OCI-LY1 (cell line): ENCODE measurements around the gene DMC1.

Experiments
- H2AFZ ChIP-seq: fragments of 200-600 bp; sonication (generic), shearing (Covaris generic); 2 replicates; pipeline ENCODE4 v1.6.0; 2014; ENCODE audit warnings: antibody characterized with exemption, mild to moderate bottlenecking, low read length
- H3F3A ChIP-seq: fragments of 200-600 bp; sonication (generic), shearing (Covaris generic); 2 replicates; pipeline ENCODE4 v1.6.0; 2014; ENCODE audit warnings: mild to moderate bottlenecking, antibody characterized with exemption, low read length, moderate library complexity; ENCODE audit not compliant: insufficient read depth
- H3K27ac ChIP-seq: fragments of 200-600 bp; sonication (generic); 2 replicates; pipeline ENCODE4 v1.5.1; 2014; ENCODE audit warnings: low read length, mixed run types, mild to moderate bottlenecking, low read depth; ENCODE audit not compliant: poor library complexity, severe bottlenecking
- H3K27me3 ChIP-seq: fragments of 200-600 bp; sonication (generic); 2 replicates; pipeline ENCODE4 v1.6.0; 2014; ENCODE audit warnings: antibody characterized with exemption, mild to moderate bottlenecking, low read length, moderate library complexity; ENCODE audit not compliant: insufficient read depth
- H3K36me3 ChIP-seq: fragments of 200-600 bp; sonication (generic); 2 replicates; pipeline ENCODE4 v1.6.1; 2014; ENCODE audit warnings: mild to moderate bottlenecking, antibody characterized with exemption, low read length, moderate library complexity, mixed read lengths; ENCODE audit not compliant: insufficient read depth
- H3K4me1 ChIP-seq: fragments of 200-600 bp; sonication (generic); 2 replicates; pipeline ENCODE4 v1.5.1; 2014; ENCODE audit warnings: mild to moderate bottlenecking, low read length, moderate library complexity; ENCODE audit not compliant: insufficient read depth, severe bottlenecking
- H3K4me2 ChIP-seq: fragments of 200-600 bp; sonication (generic), shearing (Covaris generic); 2 replicates; pipeline ENCODE4 v1.6.1; 2014; ENCODE audit warnings: low read length
- H3K4me3 ChIP-seq: fragments of 200-600 bp; sonication (generic); 2 replicates; pipeline ENCODE4 v1.5.1; 2014; ENCODE audit warnings: low read length, low read depth, mild to moderate bottlenecking, mixed read lengths; ENCODE audit not compliant: poor library complexity, severe bottlenecking
- H3K79me2 ChIP-seq: fragments of 200-600 bp; shearing (Covaris generic); 2 replicates; pipeline ENCODE4 v1.6.1; 2016; ENCODE audit warnings: mixed run types, low read length, mixed read lengths; ENCODE audit not compliant: insufficient read depth
- H3K9ac ChIP-seq: fragments of 200-600 bp; sonication (generic), shearing (Covaris generic); 2 replicates; pipeline ENCODE4 v1.6.1; 2014; ENCODE audit warnings: mild to moderate bottlenecking, low read length, mixed read lengths
- H3K9me2 ChIP-seq: fragments of 200-600 bp; sonication (generic), shearing (Covaris generic); 2 replicates; pipeline ENCODE4 v1.6.1; 2014; ENCODE audit warnings: low read depth, mild to moderate bottlenecking, low read length, mixed read lengths
- H3K9me3 ChIP-seq: fragments of 200-600 bp; shearing (Covaris generic); 2 replicates; pipeline ENCODE4 v1.6.1; 2014; ENCODE audit warnings: low read length, mixed read lengths
- H4K20me1 ChIP-seq: fragments of 200-600 bp; sonication (generic), shearing (Covaris generic); 2 replicates; pipeline ENCODE4 v1.6.0; 2016; ENCODE audit warnings: mild to moderate bottlenecking, low read length; ENCODE audit not compliant: insufficient read depth
- EZH2 ChIP-seq: fragments of 200-600 bp; sonication (generic), shearing (Covaris generic); IDR thresholded peaks from 2 replicates; pipeline ENCODE4 v1.8.0; 2017; ENCODE audit warnings: borderline replicate concordance, mixed run types, mild to moderate bottlenecking, antibody characterized with exemption, low read length, moderate library complexity, mixed read lengths
- TF ChIP-seq, protein P1 (sequence below): fragments of 200-600 bp; sonication (generic), shearing (Covaris generic); IDR thresholded peaks from 2 replicates; pipeline ENCODE4 v1.5.1; 2017; ENCODE audit warnings: mild to moderate bottlenecking, antibody characterized with exemption, low read length, moderate library complexity, mixed read lengths

DMC1 gene

DNA sequence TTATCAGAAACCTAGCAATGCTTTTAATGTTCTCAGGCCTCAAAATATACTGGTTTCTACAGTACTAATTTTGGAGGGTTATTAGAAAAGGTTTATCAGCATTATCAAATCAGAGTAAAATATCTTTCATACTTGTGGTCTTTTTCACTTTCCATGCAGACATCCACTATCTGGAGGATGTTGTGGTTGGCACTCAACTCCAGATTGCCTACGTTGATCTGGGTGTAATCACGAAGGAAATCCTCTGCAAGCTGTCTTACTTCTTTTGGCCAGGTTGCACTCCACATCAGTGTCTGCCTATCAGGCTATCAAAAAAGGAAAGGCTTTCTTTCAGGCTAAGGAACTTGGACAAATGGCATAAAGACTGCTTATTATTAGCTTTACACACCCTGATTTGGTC is 75.5 kb downstream of the DMC1 start:
- H4K20me1 ChIP-seq, result no peaks in the 10 kb centered on the region
- no peak overlapping the region for H3K4me2 ChIP-seq
- no peaks in the 10 kb centered on the region for H3K9me3 ChIP-seq
- H3K79me2 ChIP-seq, result no peaks in the 10 kb centered on the region
- peaks cover 100% of the 10 kb centered on the region for H3K36me3 ChIP-seq
- TF ChIP-seq, protein P1, sequence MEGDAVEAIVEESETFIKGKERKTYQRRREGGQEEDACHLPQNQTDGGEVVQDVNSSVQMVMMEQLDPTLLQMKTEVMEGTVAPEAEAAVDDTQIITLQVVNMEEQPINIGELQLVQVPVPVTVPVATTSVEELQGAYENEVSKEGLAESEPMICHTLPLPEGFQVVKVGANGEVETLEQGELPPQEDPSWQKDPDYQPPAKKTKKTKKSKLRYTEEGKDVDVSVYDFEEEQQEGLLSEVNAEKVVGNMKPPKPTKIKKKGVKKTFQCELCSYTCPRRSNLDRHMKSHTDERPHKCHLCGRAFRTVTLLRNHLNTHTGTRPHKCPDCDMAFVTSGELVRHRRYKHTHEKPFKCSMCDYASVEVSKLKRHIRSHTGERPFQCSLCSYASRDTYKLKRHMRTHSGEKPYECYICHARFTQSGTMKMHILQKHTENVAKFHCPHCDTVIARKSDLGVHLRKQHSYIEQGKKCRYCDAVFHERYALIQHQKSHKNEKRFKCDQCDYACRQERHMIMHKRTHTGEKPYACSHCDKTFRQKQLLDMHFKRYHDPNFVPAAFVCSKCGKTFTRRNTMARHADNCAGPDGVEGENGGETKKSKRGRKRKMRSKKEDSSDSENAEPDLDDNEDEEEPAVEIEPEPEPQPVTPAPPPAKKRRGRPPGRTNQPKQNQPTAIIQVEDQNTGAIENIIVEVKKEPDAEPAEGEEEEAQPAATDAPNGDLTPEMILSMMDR, result no peak
- no peak for TF ChIP-seq EZH2
- H3F3A ChIP-seq, result no peaks in the 10 kb centered on the region
- no peaks in the 10 kb centered on the region for H3K9me2 ChIP-seq
- no peak overlapping the region for H3K4me3 ChIP-seq
- no peak overlapping the region for H3K9ac ChIP-seq
- no peak overlapping the region for H3K27ac ChIP-seq
- H2AFZ ChIP-seq, result no peak overlapping the region
- H3K4me1 ChIP-seq, result no peaks in the 10 kb centered on the region
- H3K27me3 ChIP-seq, result no peaks in the 10 kb centered on the region

DNA sequence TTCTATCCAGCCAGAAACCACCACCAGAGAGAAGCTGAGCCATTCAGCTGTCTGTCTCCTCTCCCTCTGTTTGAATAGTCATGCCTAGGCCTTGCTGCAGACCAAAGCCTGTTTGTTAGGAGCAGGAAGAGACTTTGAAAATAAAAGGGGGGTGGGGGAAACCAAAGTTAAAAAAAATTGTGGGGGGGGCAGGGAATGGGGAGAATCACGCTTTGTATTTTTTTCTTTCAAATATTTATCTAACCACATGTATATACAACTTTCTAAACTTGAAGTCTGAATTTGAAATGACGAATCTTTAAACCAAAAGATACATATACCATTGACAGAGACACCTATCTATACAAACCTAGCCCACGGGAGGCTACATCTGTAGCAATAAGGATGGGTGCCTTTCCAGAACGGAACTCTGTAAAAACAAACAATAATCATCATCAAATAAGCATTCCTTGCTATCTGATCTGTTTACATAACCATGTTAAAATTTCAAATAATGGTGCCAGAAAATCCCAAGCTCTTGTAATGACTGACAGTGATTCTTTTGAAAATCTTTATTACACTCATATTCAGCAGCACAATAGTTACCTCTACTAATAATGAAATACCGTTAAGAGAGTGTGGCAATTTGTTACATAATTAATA is 78.2 kb downstream of the DMC1 start:
- Histone ChIP-seq H3K36me3 (peaks cover 100% of the 10 kb centered on the region), H3K79me2 (no peaks in the 10 kb centered on the region), H3K27me3 (no peaks in the 10 kb centered on the region), H3K9me2 (no peaks in the 10 kb centered on the region), H3K4me1 (no peaks in the 10 kb centered on the region), H4K20me1 (peaks cover 3% of the 10 kb centered on the region; the same call in 1 of the 2 replicates), H3K4me2 (no peak overlapping the region), H2AFZ (no peak overlapping the region), H3K9me3 (no peaks in the 10 kb centered on the region), H3F3A (no peaks in the 10 kb centered on the region), H3K27ac (no peak overlapping the region), H3K4me3 (no peak overlapping the region), H3K9ac (no peak overlapping the region)
- TF ChIP-seq EZH2, result no peak
- TF ChIP-seq, protein P1, result no peak

DNA sequence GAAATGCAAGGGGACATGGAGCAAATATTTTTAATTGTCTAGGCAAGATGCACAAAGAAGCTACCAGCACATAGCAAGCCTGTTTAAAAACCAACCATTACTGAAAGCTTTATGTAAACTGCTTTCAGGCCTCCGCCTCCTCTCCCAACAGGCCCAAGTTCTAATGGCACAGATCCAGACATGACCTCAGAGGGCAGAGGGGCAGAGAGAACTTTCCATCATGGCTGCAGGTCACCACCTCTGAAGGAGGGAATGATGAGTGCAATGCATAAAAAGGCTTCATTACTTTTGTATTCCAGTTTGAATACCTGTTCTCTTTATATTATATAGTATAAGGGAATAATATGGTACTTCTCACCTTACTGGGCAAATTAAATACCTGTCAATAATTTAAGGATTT is 79.1 kb downstream of the DMC1 start:
- Histone ChIP-seq H3K79me2 (no peaks in the 10 kb centered on the region), H3K9me3 (no peaks in the 10 kb centered on the region), H2AFZ (no peak overlapping the region), H4K20me1 (peaks cover 3% of the 10 kb centered on the region; the same call in 1 of the 2 replicates), H3K4me3 (no peak overlapping the region), H3K36me3 (peaks cover 100% of the 10 kb centered on the region), H3K4me1 (no peaks in the 10 kb centered on the region), H3K27ac (no peak overlapping the region), H3F3A (no peaks in the 10 kb centered on the region), H3K9me2 (no peaks in the 10 kb centered on the region), H3K27me3 (no peaks in the 10 kb centered on the region), H3K4me2 (no peak overlapping the region), H3K9ac (no peak overlapping the region)
- no peak for TF ChIP-seq EZH2
- TF ChIP-seq, protein P1, result no peak
